Measurements from ENCODE around the gene PAX8.
"Not testable (repeated sequence)": the region's sequence is repeated elsewhere in the genome, so short reads cannot be mapped to it uniquely, and the experiment has no call there.

PAX8 gene
- 0.58 to 0.92 (median 0.63) reads per million in 3 experiments for total RNA-seq

DNA sequence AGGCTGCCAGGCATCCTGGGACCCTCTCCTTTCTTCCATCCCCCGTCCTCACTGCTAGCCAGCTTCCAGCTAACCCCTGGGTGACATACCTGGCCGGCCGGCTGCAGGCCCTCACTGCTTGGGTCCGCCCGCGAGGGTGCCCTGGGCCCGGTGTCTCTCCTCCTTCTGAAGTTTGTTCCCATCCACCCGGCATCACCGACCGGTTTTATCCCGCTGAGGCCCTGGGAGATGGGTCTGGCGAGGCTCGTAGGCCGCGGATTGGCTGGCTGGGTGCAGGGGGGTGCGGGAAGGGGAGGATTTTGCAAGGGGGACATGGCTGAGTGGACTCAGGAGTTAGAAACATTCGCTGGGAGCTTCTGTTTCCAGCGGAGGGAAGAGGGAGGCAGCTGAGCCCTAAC lies at the start of gene PAX8:
Gene PAX8, minus strand, starts transcription at position 180 of the 398 bp plus-strand sequence. CDS start 527 bp downstream, outside the sequence.
- DNase-seq: no peak

DNA sequence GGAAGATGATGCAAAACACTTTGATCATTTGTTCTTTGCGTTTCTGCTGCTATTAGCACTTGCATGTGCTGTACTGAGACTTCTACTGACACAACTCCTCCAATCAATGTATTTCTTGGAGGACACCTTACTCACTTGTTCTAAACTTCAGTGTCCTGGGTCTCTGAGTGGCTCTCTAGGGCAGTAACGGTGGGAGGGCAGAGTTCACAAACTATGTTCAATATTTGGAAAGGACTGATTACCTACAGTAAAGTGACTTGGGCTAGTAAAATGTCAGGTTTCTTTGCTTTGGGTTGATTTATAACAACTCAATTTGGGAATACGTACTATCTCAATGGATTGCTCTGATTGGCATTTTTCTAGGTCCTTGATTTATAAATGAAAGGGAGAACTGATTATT lies 49.3 kb upstream of the PAX8 start:
- no peak for DNase-seq

DNA sequence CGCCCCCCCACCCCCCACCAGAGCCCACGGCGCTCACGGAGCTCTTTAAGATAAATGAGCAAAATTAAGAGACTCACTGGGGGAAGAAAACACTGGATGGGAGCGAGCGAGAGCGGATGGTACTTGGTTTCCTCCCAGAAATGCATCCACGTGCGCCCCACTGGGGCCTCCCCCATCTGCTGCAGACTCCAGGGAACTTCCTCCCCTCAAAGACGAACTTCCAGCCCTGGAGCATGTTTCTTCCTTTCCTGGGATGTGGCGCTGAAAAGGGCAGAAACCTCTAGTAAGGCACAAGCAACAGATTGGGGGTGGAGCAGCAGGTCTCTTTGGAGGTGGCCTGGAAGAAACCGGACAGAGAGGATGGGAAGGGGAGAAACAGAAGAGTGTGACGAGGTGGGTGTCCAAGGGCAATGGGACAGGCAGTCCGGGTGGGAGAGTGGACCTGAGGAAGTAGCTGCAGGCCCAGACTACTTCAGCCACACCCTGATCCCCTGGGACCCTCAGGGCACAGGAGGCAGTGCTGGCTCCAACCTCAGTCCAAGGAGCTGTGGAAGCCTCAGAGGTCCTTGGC lies 46.5 kb upstream of the PAX8 start:
- not testable (repeated sequence) for DNase-seq

DNA sequence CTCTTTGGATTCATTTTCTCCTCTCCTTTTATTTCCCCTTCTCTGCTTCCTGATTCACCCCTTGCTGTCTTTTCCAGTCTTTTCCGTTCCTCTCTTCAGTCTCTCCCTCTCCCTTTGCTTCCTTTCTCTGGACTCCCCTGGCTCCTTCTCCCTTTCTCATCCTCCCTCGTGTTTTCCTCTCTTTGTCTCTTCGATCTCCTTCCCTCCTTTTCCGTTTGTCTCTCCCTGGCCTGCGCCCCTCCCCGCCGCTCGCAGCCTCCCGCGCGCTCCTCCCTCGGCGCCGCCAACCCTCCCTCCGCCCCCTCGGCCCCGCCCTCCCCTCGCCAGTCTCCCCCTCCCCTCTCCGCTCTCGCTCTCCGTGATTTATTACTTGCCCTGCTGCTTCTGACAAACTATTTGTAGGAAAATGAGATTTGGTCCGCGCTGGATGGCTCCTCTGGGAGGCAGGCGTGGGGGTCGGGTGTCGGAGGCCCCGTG lies 46.0 kb upstream of the PAX8 start:
- DNase-seq: peak; percentile 5

DNA sequence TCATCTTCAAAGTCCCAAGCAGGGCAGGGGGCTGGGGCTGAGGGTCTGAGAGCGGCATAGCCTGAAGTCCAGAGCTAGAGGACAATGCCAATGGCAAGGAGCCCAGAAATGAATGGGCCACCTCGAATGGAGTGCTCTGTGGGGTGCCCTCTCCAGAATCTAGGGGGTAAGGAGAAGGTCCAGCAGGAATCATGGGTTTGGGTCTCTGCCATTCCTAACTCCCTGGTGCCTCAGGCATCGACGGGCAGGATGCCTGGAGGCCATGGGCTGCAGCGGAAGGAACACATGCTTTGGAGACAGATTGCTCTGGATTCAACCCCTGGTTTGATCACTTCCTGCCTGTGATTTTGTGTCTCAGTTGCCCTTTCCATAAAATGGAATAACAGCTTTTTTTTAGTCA lies 44.4 kb upstream of the PAX8 start:
- not testable (repeated sequence) for DNase-seq

DNA sequence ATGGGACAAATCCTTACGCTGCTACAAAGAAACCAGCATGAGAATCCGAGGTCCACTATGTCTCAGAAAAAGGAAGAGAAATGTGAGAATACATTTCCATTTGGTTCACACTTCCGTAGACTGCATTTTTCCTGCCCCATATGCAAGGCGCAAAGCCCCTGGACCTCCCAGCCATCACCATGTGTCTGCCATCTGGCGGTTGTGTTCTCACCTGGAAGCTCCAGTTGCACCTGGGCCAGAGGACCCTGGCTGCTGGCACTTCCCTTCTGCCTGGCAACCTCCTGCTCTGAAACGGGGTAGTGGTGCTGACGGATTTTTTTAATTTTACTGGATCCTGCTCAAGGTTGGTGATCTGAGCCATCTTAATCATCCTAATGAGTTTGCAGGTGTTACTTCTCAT lies 41.4 kb upstream of the PAX8 start:
- not testable (repeated sequence) for DNase-seq

DNA sequence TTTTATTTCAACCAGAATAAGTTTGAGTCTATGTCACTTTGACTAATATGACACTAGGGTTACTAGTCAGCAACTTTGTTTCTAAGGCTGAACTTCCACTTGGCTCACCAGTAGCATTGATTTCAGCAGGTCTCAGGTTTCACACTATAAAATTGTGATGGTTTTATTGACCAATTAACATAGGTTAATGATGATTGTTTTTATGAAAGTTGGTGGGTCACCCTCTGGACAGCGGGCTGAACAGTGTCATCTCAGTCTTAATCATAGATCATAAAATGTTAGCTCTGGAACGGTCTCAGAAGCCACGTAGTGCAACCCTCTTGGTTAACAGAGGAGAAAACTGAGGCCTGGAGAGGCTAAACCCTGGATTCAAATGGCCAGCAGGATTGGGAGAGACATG lies 40.2 kb upstream of the PAX8 start:
- not testable (repeated sequence) for DNase-seq

DNA sequence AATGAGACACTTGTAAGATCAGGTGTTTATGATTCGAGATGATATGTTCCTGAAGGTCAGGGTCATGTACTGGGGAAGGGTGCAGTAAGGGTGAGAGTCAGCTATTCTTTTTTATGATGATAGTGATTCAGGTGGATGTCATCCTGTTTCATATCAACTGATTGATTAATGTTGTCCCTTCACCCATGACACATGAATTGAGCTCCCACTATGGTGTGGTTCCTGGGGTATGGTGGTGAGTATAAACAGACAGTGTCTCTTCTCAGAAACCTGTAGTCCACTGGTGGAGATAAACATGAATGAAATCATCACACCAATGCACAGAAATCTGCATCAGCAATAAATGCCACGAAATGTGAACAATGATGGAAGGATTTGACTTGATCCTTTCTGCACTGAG lies 37.4 kb upstream of the PAX8 start:
- DNase-seq: no peak

DNA sequence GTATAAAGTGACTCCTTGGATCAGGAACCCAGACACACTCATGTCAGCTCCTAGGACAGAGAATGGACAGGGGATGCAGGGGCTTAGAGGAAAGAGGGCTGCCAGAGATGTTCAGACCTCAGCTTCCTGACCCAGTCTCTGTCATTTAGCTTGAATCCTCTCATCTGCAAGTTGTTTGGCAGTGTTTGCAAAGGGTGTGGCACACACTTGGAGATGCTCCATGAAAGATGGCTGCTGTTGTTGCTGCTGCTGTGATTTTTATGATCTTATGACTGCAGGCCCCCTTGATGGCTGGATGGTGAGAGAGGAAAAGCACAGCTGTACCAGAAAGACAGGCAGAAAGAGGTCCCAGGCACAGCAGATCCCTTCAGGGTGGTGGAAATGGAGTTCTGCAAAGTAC lies 35.9 kb upstream of the PAX8 start:
- not testable (repeated sequence) for DNase-seq

DNA sequence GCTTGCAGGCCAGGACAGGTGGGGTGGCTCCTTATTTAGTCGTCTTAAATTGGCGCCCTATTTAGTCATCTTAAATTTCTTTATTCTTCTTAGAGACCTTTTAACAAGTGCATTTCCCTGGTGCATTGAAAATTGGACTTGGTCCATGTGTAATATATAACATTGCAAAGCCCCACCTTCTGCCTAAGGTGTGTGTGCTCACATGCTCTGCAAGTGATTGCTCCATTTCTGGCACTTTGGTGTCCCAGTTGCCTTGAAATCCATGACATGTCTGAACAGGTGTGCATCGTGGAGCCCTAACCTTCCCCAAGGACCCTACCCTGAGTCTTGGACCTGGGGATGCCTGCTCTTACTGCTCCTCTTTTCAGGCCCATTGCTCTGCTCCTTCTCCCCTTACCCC lies 35.5 kb upstream of the PAX8 start:
- DNase-seq: not testable (repeated sequence)

DNA sequence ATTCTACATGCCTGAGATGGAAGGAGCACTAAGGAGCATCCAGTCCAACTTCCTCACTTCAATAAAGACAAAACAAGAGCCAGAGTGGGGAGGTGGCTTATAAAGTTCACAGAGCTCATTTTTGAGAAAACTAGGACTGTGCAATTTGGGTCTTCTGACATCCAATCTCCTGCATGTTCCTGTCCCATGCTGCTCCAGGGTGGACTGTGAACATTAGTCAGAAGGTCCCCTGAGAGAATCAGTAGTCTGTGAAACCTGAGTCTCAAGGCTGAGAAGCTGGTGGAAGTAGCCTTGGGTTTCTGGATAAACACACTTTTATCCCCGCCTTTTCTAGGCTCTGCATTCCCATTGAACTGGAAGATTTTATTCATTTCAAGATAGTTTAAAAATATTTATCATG lies 33.1 kb upstream of the PAX8 start:
- not testable (repeated sequence) for DNase-seq

DNA sequence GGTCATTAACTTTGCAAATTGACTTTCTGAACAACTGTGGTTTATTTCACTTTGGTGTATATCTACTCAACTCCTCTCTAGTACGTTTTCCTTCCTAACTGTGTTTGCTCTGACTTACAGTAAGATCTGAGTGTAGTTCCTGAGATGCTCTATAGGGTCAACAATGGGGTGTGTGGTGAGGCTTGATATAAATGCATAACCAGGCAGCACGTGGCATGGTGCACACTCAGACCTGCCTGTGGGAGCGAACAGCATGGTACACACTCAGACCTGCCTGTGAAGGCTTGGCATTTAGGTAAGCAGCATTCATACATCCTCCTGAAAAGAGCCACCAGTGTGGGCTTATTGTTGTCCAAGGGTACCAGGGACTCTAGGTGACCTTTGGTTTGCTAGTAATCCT lies 32.5 kb upstream of the PAX8 start:
- not testable (repeated sequence) for DNase-seq

DNA sequence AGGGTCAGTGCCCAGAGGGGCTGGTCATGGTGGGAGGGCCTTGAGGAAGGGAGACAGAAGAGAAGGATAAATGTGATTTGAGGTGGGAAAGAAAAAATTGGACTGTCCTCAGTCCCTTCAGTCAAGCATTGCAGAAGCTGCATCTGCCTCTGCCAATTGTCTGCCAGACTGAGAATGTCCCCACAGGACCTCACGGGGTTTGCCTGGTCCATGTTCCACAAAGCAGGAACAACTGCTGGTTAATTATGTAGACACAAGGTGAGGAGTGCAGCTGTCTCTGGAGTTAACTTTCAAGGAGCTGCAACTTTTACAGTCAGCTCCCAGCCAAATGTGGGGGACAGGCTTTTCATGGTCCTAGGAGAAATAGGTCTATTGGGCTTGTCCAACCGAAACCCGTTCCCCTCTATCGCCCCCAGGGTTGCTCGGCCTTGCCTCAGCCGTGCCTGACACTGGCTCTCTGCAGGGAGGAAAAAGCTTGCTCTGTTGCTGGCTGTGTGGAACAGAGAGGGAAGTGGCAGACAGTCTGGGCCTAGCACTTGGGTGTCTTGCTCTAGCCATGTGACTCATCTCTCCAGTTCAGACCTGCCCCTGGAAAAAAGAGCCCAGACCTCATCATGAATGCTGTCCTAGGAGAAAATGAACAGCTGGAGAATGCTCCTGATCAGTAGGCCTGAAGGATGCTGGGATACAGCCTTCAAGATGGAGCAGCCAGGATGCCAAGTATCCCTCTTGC lies 31.1 kb upstream of the PAX8 start:
- DNase-seq: no peak

DNA sequence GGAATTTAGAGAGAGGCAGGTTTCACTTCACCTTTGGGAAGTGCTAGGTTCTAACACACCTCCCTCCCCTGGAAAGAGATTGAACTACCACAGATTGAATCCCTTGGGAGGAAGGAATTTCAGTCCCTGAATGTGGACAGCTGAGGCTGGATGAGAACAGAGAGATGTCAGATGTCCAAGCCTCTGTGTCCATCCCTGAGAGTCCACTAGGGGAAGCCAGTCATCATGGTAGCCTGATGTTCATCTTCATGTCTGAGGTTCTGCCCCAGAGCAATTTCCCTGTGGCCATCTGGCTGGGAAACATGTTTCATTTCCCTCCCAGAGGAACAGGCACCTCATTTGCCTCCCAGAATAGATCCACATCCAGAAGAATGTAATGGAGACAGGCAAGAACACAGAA lies 30.1 kb upstream of the PAX8 start:
- DNase-seq: not testable (repeated sequence)

DNA sequence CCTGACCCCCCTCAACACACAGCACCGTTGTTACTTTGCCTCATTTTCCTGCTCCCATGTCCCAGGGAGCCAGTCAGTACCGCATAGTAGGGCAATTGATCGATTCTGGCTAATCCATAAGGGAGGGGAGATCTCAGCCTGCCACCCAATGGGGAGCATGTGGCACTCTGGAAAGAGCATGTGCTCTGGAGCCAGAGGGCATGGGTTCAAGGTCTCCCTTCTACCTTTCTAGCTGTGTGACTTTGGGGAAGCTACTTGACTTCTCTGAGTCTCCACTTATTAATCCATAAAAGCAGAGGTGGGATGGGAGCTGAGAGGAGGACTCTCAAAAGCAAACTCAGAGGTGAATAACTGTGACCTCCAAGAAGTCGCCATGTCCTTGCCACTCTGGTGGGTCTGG lies 27.5 kb upstream of the PAX8 start:
- DNase-seq: not testable (repeated sequence)

DNA sequence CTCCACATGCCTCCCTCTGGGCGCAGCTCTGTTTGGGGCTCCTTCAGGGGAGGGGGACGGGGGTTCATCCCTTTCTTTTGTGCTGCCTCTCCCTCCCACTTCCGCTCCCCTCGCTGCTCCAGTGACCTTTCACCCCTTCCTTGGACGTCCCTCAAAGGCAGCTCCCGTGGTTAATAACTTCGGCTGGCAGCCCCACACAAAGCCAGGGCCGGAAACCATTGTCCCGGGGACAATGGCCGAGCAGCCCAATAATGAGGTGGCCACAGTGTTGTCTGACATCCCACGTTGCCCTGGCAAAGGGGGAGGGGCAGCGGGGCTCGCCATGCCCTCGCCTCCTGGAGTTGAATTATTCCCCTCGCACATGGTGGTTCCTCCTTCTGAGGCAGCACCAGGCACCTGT lies 27.0 kb upstream of the PAX8 start:
- DNase-seq: not testable (repeated sequence)

DNA sequence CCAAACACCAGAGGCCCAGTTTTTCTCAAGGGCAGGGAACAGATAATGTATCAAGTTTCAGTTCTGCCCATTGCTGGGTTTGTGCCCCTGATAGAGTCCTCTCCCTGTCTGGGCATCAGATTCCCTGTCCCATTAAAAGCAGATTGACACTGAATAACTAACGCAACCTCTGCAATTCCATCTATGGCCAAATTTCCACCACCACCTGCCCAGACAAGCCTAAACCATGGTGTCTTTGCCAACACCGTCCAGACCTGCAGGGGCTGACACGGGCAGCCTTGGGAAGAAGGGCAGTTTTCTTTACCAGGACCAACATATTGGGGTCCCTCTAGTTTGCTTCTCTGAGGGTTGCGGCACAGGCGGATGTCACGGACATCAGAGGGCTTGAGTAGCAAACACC lies 26.4 kb upstream of the PAX8 start:
- no peak for DNase-seq

DNA sequence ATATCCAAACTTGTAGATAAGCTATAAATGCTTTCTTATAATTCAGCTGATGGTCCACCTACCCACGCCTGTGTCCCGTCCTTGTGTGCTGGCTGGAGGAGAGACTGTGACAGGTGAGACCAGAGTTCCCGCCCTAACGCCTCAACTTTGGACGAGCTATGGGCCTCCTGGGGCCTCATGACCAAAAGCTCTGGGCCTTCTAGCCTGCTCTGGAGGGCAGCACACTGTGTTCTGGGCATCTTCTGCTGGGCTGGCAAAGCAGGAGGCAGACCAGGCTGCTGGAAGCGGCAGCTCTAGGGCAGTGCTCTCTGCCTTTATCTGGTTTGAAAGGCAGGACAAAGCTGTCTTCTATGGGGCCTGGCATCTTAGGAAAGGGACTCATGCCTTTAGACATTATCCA lies 26.0 kb upstream of the PAX8 start:
- DNase-seq: no peak

DNA sequence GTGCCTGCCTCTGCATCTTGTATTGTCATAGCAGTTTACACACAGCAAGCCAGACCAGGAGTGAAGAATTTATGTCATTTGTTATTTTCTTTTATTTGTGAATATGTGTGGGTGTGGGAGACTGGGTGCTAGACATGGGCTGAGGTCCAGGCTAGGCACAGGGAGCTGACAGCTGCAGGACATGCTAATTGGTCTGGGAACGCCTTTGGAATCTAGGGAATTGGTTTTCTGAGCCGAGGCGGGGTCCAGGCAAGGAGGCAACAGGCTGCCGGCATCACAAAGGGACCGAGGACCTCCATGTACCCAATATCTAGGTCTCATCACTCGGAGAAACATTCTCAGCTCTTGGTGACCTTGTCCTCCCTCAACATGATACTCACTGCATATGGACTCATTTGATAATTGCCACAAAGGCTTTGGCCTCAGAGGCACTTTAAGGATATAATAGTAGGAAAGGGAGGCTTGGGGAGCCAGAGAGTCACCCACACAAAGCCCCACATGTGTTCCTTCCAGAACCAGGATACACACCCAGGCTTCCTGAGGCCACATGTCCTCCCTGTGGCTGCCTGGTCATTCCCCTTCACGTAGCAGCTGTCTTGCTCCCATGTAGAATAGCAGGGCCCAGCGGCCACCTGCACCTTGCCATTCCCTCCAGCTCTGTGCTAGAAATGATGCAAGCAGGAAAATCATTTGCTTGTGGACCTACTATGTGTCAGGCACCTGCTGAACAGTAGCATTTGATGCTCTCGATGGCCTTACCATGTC lies 23.7 kb upstream of the PAX8 start:
- DNase-seq: not testable (repeated sequence)

DNA sequence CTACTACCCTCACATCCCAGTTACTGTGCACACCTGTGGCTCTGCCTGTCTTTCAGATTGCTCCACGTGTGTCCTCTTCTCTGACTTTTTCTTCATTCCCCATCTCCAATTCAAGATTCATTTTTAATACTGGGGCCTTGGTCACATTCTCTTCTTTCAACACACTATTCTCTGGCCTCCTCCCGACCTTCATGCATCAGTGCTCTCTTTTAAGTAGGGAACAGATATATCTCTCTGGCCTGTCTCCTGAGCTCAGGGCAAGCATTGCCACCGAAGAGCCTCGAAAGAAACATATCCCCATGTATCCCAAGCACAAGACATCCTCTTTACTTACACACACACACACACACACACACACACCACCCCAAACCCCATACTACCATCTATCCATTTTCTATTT lies 21.6 kb upstream of the PAX8 start:
- no peak for DNase-seq

DNA sequence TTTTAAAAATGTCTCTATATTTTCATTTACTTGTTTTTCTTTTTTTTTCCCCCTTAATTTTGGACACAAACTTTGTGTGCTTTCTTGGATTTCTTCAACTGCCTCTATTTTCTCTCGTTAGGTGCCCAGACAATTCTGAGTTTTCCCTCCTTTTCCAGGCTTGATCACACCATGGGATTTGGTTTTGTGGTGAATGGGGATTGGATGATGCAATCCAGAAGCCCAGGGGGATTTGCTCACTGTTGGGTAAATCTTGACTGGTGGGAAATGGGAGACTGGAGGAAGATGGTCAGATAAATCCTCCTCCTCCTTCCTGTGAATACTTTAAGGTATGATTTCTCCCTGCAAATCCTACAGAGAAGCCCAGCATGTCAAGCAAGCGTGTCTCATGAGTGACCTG lies 19.5 kb upstream of the PAX8 start:
- no peak for DNase-seq

DNA sequence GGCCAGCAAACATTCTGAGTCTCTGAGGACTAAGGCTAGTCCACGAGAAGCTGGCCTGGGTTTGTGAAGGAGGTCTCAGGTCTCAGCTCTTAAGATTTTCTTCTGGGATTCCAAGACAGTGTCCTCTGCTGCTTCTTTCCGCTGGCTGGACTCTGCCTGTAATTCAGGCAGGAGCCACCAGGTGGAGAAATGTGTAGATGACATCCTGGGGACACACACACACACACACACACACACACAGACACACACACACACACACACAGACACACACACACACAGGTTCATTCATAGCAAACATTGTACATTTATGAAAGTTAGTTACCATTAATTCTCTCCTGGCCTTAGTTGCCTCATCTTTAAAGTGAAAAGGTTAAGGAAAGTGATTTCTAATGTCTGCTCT lies 18.9 kb upstream of the PAX8 start:
- not testable (repeated sequence) for DNase-seq

DNA sequence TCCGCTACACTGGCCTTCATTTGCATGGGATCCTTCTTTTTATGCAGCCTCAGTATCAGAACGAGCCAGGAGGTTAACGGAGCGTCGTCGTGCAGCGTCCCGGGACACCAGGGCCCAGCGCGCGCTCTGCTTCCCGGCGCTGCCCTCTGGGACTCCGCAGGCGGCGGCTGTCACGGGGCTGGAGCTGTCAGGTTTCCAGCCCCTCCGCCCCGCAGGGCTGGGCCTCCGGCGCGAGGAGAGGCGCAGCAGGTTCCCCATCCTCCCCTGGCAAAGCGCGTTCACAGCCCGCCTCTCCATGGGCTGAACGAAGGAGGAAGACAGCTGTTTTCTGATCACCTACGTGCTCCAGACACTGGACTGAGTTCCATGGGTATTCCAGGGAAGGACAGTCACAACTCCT lies 12.5 kb upstream of the PAX8 start:
- no peak for DNase-seq

DNA sequence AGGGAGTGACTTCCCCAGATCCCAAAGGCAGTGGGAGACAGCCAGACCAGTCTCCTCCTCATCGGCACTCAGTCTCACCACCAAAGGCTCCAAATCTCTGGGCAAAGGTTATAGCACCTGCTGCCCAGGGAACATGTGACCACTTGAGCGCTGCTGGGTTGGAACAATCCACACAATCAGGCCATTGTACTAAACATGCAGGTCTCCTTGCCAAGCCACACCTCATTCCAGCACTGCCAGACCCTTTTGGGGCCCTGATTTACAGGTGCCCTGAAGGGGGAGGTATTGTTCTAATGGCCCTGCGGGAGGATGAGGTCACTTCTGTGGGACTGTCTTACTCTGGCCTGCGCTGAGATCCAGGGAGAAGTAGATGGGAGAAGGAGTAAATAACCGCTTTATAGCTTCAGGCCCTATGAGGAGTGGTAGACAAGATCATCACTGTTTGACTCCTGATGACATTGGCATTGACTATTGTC lies 10.0 kb upstream of the PAX8 start:
- DNase-seq: not testable (repeated sequence)

All from central memory CD4-positive, alpha-beta T cell (primary cell).